ENCODE data around the gene DNAJC15. TPM values are rescaled to one million over a fixed set of nuclear protein-coding genes. Genes with fewer than 3 reads are reported as not detected.

DNAJC15 gene
- total RNA-seq, 1 experiment from 2014 or later, result 2.4 TPM

- Histone ChIP-seq H3K4me3 (ENCODE audit: low read depth, low read length, poor library complexity, severe bottlenecking) (no peak overlapping the region), H3K27me3 (replicated peaks; ENCODE audit: insufficient read depth, low read depth, low read length, poor library complexity) (no peaks in the 10 kb centered on the region), H3K4me1 (ENCODE audit: insufficient read depth, low read length, poor library complexity, severe bottlenecking) (no peaks in the 10 kb centered on the region), H3K9me3 (ENCODE audit: low read depth, low read length, poor library complexity, severe bottlenecking) (no peaks in the 10 kb centered on the region), H3K36me3 (ENCODE audit: insufficient read depth, low read length, poor library complexity, severe bottlenecking) (no peaks in the 10 kb centered on the region), H3K27ac (ENCODE audit: low read depth, low read length, poor library complexity, severe bottlenecking) (no peak overlapping the region)
- BruUV-seq (replicated peaks), result no TSS peak
- TF ChIP-seq CTCF (conservative IDR thresholded peaks at IDR 0.05; ENCODE audit: low read depth, low read length) (no peak), EZH2 (IDR thresholded peaks at IDR 0.05; ENCODE audit: borderline replicate concordance, low read depth, low read length, poor library complexity, severe bottlenecking) (no peak)
- intact Hi-C loops (cut with micrococcal nuclease; ENCODE audit: unreplicated experiment), result no loop called here
- ChIA-PET POLR2A (ENCODE audit: low non-redundant PET) (no interaction called here), CTCF (no interaction called here)
- no peak for DNase-seq (ENCODE audit: low spot score)
These were observed 127.2 kb downstream of the DNAJC15 start for GRCh38 chr13:43150369-43151207.

- Histone ChIP-seq H3K9me3 (ENCODE audit: low read depth, low read length, poor library complexity, severe bottlenecking) (no peaks in the 10 kb centered on the region), H3K4me1 (ENCODE audit: insufficient read depth, low read length, poor library complexity, severe bottlenecking) (no peaks in the 10 kb centered on the region), H3K27ac (ENCODE audit: low read depth, low read length, poor library complexity, severe bottlenecking) (no peak overlapping the region), H3K27me3 (replicated peaks; ENCODE audit: insufficient read depth, low read depth, low read length, poor library complexity) (no peaks in the 10 kb centered on the region), H3K4me3 (ENCODE audit: low read depth, low read length, poor library complexity, severe bottlenecking) (no peak overlapping the region), H3K36me3 (ENCODE audit: insufficient read depth, low read length, poor library complexity, severe bottlenecking) (no peaks in the 10 kb centered on the region)
- BruUV-seq (replicated peaks), result no TSS peak
- ChIA-PET CTCF (no interaction called here), POLR2A (ENCODE audit: low non-redundant PET) (no interaction called here)
- intact Hi-C loops (cut with micrococcal nuclease; ENCODE audit: unreplicated experiment), result no loop called here
- DNase-seq (ENCODE audit: low spot score), result no peak
- TF ChIP-seq CTCF (conservative IDR thresholded peaks at IDR 0.05; ENCODE audit: low read depth, low read length) (no peak), EZH2 (IDR thresholded peaks at IDR 0.05; ENCODE audit: borderline replicate concordance, low read depth, low read length, poor library complexity, severe bottlenecking) (no peak)
These were observed 130.2 kb downstream of the DNAJC15 start for GRCh38 chr13:43153436-43154090.

DNA sequence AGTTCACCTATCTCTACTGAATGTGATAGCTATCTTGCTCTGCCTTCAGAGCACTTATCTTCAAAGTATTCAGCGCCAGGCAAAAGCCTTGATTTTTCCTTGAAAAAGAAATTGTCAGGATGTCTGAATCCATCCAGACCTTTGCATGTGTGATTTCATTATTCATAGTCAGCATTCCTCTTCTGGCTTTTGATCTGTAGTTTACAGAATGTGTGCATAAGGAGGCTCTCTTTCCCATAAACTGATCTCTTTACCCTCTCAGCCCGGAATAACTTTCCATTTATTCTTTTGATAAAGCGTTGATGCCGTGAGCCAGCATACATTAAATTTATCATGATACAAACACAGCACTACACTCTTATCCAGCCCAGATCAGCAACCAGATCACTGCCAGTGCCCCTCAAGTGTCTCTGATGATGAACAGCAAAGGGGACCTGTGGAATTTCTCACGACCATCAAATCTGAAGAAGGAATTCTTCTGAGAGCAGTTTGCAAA is 130.8 kb downstream of the DNAJC15 start:
- Histone ChIP-seq H3K36me3 (ENCODE audit: insufficient read depth, low read length, poor library complexity, severe bottlenecking) (no peaks in the 10 kb centered on the region), H3K9me3 (ENCODE audit: low read depth, low read length, poor library complexity, severe bottlenecking) (no peaks in the 10 kb centered on the region), H3K27ac (ENCODE audit: low read depth, low read length, poor library complexity, severe bottlenecking) (no peak overlapping the region), H3K4me3 (ENCODE audit: low read depth, low read length, poor library complexity, severe bottlenecking) (no peak overlapping the region), H3K4me1 (ENCODE audit: insufficient read depth, low read length, poor library complexity, severe bottlenecking) (no peaks in the 10 kb centered on the region), H3K27me3 (replicated peaks; ENCODE audit: insufficient read depth, low read depth, low read length, poor library complexity) (no peaks in the 10 kb centered on the region)
- ChIA-PET POLR2A (ENCODE audit: low non-redundant PET) (no interaction called here), CTCF (no interaction called here)
- TF ChIP-seq CTCF (conservative IDR thresholded peaks at IDR 0.05; ENCODE audit: low read depth, low read length) (no peak), EZH2 (IDR thresholded peaks at IDR 0.05; ENCODE audit: borderline replicate concordance, low read depth, low read length, poor library complexity, severe bottlenecking) (no peak)
- BruUV-seq (replicated peaks), result no TSS peak
- no peak for DNase-seq (ENCODE audit: low spot score)
- intact Hi-C loops (cut with micrococcal nuclease; ENCODE audit: unreplicated experiment), result no loop called here

Measured in A673 (cell line).